ENCODE results near the gene RAI1. TPM values are rescaled to one million over a fixed set of nuclear protein-coding genes. Genes with fewer than 3 reads are reported as not detected.

Gene RAI1
- total RNA-seq, 1 experiment from 2014 or later, result 86.3 TPM

DNA sequence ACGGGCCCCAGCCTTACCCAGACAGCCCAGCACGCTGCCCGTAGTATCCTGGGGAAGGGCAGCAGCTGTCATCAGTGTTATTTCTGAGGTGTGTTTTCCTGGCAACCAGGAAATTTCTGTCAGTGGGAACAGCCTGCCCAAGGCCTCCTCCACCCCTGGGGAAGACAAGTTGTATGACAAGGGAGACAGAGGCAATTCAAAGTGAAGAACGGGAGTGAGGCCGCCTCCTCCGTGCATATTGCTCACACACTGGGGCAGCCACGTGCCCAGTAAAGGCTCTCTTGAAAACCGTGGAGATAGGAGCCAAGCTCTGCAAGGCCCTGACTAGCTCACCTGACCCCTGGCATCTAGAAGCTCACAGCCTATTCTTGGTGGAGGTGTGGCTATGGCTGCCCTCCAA, 57.6 kb downstream of the RAI1 start:
- Histone ChIP-seq H3K27me3 (ENCODE audit: insufficient read depth, low read depth) (no peaks in the 10 kb centered on the region), H3K79me2 (ENCODE audit: low read depth) (peaks cover 95% of the 10 kb centered on the region), H3K27ac (peak overlapping the region; percentile 66), H3K9me3 (ENCODE audit: insufficient read depth, low read depth) (no peaks in the 10 kb centered on the region), H3K36me3 (ENCODE audit: low read depth) (no peaks in the 10 kb centered on the region), H3K4me1 (replicated peaks; ENCODE audit: insufficient read depth) (peaks cover 50% of the 10 kb centered on the region), H4K20me1 (ENCODE audit: insufficient read depth) (peaks cover 38% of the 10 kb centered on the region), H2AFZ (no peak overlapping the region), H3F3A (ENCODE audit: insufficient read depth, low read depth) (peaks cover 33% of the 10 kb centered on the region; the same call in 1 of the 2 replicates), H3K4me2 (peak overlapping the region; percentile 73), H3K9me2 (ENCODE audit: insufficient read depth) (no peaks in the 10 kb centered on the region), H3K4me3 (peak overlapping the region; percentile 24; the same call in 1 of the 2 replicates)
- no TSS peak for BruUV-seq (replicated peaks)
- POLR2A ChIA-PET (ENCODE audit: unreplicated experiment), result interaction anchor here (0.5 to 2.0 kb wide), 4 partner anchors 76 to 237 kb away, joined by 3 to 10 read pairs (median 6); no protein-coding TSS in a partner anchor
- TF ChIP-seq EZH2 (IDR thresholded peaks at IDR 0.05; ENCODE audit: low read depth), result no peak
- TF ChIP-seq, protein P1, sequence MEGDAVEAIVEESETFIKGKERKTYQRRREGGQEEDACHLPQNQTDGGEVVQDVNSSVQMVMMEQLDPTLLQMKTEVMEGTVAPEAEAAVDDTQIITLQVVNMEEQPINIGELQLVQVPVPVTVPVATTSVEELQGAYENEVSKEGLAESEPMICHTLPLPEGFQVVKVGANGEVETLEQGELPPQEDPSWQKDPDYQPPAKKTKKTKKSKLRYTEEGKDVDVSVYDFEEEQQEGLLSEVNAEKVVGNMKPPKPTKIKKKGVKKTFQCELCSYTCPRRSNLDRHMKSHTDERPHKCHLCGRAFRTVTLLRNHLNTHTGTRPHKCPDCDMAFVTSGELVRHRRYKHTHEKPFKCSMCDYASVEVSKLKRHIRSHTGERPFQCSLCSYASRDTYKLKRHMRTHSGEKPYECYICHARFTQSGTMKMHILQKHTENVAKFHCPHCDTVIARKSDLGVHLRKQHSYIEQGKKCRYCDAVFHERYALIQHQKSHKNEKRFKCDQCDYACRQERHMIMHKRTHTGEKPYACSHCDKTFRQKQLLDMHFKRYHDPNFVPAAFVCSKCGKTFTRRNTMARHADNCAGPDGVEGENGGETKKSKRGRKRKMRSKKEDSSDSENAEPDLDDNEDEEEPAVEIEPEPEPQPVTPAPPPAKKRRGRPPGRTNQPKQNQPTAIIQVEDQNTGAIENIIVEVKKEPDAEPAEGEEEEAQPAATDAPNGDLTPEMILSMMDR (conservative IDR thresholded peaks at IDR 0.05), result no peak
- intact Hi-C loops (cut with micrococcal nuclease; ENCODE audit: unreplicated experiment), result loop anchor here (1.0 kb wide), 3 partner anchors 13 to 53 kb away; no protein-coding TSS in a partner anchor
- DNase-seq, result peak in 1 of 2 experiments; percentile 46
- CTCF ChIA-PET, result interaction anchor here (0.5 to 0.6 kb wide), 2 partner anchors 49 to 1353 kb away, joined by 7 to 9 read pairs; no protein-coding TSS in a partner anchor

GRCh38 chr17:17739388-17740066, 58.3 kb downstream of the RAI1 start:
- Histone ChIP-seq H3K9me2 (ENCODE audit: insufficient read depth) (no peaks in the 10 kb centered on the region), H3F3A (ENCODE audit: insufficient read depth, low read depth) (peaks cover 33% of the 10 kb centered on the region; the same call in 1 of the 2 replicates), H3K36me3 (ENCODE audit: low read depth) (no peaks in the 10 kb centered on the region), H3K27me3 (ENCODE audit: insufficient read depth, low read depth) (no peaks in the 10 kb centered on the region), H4K20me1 (ENCODE audit: insufficient read depth) (peaks cover 43% of the 10 kb centered on the region), H3K79me2 (ENCODE audit: low read depth) (peaks cover 95% of the 10 kb centered on the region), H3K4me3 (no peak overlapping the region), H3K4me1 (replicated peaks; ENCODE audit: insufficient read depth) (peaks cover 50% of the 10 kb centered on the region), H3K27ac (peak overlapping the region; percentile 66; the same call in 1 of the 2 replicates), H3K4me2 (peak overlapping the region; percentile 73), H3K9me3 (ENCODE audit: insufficient read depth, low read depth) (no peaks in the 10 kb centered on the region), H2AFZ (no peak overlapping the region)
- intact Hi-C loops (cut with micrococcal nuclease; ENCODE audit: unreplicated experiment), result no loop called here
- peak in 1 of 2 experiments; percentile 37 for DNase-seq
- TF ChIP-seq, protein P1 (conservative IDR thresholded peaks at IDR 0.05), result no peak
- TF ChIP-seq EZH2 (IDR thresholded peaks at IDR 0.05; ENCODE audit: low read depth), result no peak
- ChIA-PET POLR2A (ENCODE audit: unreplicated experiment) (interaction anchor here (0.6 to 2.0 kb wide), 7 partner anchors 11 to 148 kb away, joined by 3 to 7 read pairs (median 5); partner anchors contain the start of gene PEMT), CTCF (interaction anchor here (0.5 to 0.7 kb wide), 3 partner anchors 50 to 1354 kb away, joined by 3 to 9 read pairs (median 7); no protein-coding TSS in a partner anchor)
- no TSS peak for BruUV-seq (replicated peaks)

DNA sequence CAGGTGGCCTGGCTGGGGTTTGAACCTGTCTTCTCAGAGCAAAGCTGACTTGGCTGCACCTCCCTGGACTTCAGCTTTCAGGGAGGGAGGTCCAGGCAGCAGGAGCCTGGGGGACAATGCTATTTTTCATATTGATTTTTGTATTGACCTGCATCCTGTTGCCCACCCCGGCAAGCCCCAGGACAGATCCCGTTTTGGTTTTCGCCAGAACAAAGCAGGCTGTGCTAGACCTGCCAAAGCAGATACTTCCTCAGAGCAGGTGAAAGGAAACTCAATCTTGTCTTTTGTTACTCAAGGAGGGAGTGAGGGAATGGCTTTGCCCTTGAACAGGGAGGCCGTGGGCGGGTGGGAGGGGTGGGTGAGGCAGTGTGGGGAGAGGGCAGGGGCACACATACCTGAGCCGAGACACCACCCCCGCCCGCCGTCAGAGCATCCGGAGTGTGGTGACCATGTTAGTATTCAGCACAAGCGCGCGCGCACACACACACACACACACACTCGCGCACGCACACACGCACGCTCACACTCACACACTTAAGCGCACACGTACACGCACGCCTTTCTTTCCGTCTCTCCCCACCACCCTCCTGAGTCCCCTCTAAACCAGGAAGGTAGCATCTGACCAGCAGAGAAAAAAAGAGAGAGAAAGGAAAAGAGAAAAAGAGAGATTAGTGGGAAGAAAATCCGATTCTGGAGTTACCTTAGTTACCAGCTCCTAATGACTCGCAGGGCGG, 59.5 kb downstream of the RAI1 start:
- no peak overlapping the region for H2AFZ ChIP-seq
- H3K4me2 ChIP-seq, result peak overlapping the region; percentile 73; the same call in 1 of the 2 replicates
- H3F3A ChIP-seq (ENCODE audit: insufficient read depth, low read depth), result peaks cover 36% of the 10 kb centered on the region; the same call in 1 of the 2 replicates
- BruUV-seq (replicated peaks), result no TSS peak
- H4K20me1 ChIP-seq (ENCODE audit: insufficient read depth), result peaks cover 51% of the 10 kb centered on the region
- H3K9me2 ChIP-seq (ENCODE audit: insufficient read depth), result no peaks in the 10 kb centered on the region
- no peaks in the 10 kb centered on the region for H3K9me3 ChIP-seq (ENCODE audit: insufficient read depth, low read depth)
- no peaks in the 10 kb centered on the region for H3K36me3 ChIP-seq (ENCODE audit: low read depth)
- no peak overlapping the region for H3K4me3 ChIP-seq
- ChIA-PET CTCF (interaction anchor here (0.5 kb wide), 1 partner anchor 70 kb away, joined by 3 read pairs; no protein-coding TSS in a partner anchor), POLR2A (ENCODE audit: unreplicated experiment) (interaction anchor here (0.9 to 2.0 kb wide), 2 partner anchors 12 to 98 kb away, joined by 5 to 6 read pairs; no protein-coding TSS in a partner anchor)
- H3K27me3 ChIP-seq (ENCODE audit: insufficient read depth, low read depth), result no peaks in the 10 kb centered on the region
- no peak for TF ChIP-seq EZH2 (IDR thresholded peaks at IDR 0.05; ENCODE audit: low read depth)
- TF ChIP-seq, protein P1 (conservative IDR thresholded peaks at IDR 0.05), result no peak
- H3K79me2 ChIP-seq (ENCODE audit: low read depth), result peaks cover 95% of the 10 kb centered on the region
- DNase-seq, result no peak
- H3K27ac ChIP-seq, result no peak overlapping the region
- H3K4me1 ChIP-seq (replicated peaks; ENCODE audit: insufficient read depth), result peaks cover 60% of the 10 kb centered on the region
- intact Hi-C loops (cut with micrococcal nuclease; ENCODE audit: unreplicated experiment), result no loop called here

Measured in PC-9 (cell line).